Skeletal muscle tissue (tissue), 4 donors: Measurements from ENCODE around the gene MCM9. TPM values are rescaled to one million over a fixed set of nuclear protein-coding genes. Genes with fewer than 3 reads are reported as not detected.

ENCODE experiments used
- H3K27ac ChIP-seq: one replicate; pipeline ENCODE4 v1.7.0; 2013; ENCODE audit warnings: mild to moderate bottlenecking, low read depth, low read length, inconsistent platforms
- H3K27me3 ChIP-seq, 3 donors: one replicate each; pipeline ENCODE4 v1.7.0; 2013; ENCODE audit warnings: low read length in 3 of 3; ENCODE audit not compliant: control insufficient read depth in 3 of 3, insufficient read depth in 3 of 3
- H3K36me3 ChIP-seq, 3 donors: one replicate each; pipeline ENCODE4 v1.7.0; 2013; ENCODE audit warnings: low read length in 3 of 3; ENCODE audit not compliant: control insufficient read depth in 3 of 3, insufficient read depth in 3 of 3
- H3K4me1 ChIP-seq, 3 donors: one replicate each; pipeline ENCODE4 v1.7.0; 2013; ENCODE audit warnings: low read length in 3 of 3, mild to moderate bottlenecking in 3 of 3; ENCODE audit not compliant: control insufficient read depth in 3 of 3, insufficient read depth in 3 of 3
- H3K4me3 ChIP-seq, 3 donors: one replicate each; pipeline ENCODE4 v1.7.0; 2013; ENCODE audit warnings: low read length in 3 of 3
- H3K9ac ChIP-seq, 3 donors: one replicate each; pipeline ENCODE4 v1.7.0; 2013; ENCODE audit warnings: low read length in 3 of 3, mild to moderate bottlenecking in 3 of 3, moderate library complexity in 2 of 3, low read depth in 1 of 3
- H3K9me3 ChIP-seq, 3 donors: one replicate each; pipeline ENCODE4 v1.7.0; 2013; ENCODE audit warnings: low read length in 3 of 3; ENCODE audit not compliant: control insufficient read depth in 3 of 3
- total RNA-seq: library from RNA; depleted of rRNA; stranded (reverse); fragments of >200 nt; gene quantifications from one replicate; pipeline ENCODE4 v1.2.3, GENCODE V29; 2014
- donor health status: Osteomylitis.

Gene MCM9
- total RNA-seq, 1 donor from 2014 or later = 13.6 TPM

DNA sequence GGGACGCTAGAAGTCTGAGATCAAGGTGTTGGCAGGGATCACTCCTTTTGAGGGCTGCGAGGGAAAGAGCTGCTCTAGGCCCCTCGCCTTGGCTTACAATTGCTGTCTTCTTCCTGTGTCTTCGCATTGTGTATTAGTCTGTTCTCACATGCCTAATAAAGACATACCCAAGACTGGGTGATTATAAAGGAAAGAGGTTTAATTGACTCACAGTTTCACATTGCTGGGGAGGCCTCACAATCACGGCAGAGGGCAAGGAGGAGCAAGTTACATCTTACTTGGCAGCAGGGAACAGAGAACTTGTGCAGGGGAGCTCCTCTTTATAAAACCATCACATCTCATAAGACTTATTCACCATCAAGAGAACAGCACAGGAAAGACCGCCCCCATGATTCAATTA lies 143.5 kb downstream of the MCM9 start:
- no peak overlapping the region for H3K9ac ChIP-seq
- H3K27ac ChIP-seq = no peak overlapping the region
- H3K36me3 ChIP-seq = no peaks in the 10 kb centered on the region
- H3K4me3 ChIP-seq = no peak overlapping the region
- H3K4me1 ChIP-seq = no peaks in the 10 kb centered on the region
- H3K9me3 ChIP-seq = no peaks in the 10 kb centered on the region
- no peaks in the 10 kb centered on the region for H3K27me3 ChIP-seq

DNA sequence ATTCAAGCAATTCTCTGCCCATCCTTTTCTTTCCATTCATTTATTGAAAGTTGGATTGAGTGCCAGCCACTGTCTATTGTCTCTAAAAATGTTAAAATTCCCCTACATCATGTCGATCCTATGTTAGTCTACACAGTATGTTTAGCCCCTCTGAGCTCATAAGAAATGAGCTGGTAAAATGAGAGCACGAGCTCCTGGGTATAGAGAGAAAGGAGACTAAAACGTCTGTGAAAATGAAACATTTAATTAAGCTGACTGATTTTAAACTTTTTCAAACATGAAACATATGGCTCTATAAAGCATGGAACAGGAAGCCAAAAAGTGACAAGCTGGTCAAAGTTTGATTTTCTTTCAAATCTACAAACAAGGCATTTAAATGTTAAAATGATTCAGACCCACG lies 145.0 kb downstream of the MCM9 start:
- Histone ChIP-seq H3K9ac (no peak overlapping the region), H3K36me3 (no peaks in the 10 kb centered on the region), H3K9me3 (no peaks in the 10 kb centered on the region), H3K4me3 (no peak overlapping the region), H3K27ac (no peak overlapping the region), H3K4me1 (peaks cover 0 to 1% (median 0%) of the 10 kb centered on the region in 3 donors), H3K27me3 (no peaks in the 10 kb centered on the region)

DNA sequence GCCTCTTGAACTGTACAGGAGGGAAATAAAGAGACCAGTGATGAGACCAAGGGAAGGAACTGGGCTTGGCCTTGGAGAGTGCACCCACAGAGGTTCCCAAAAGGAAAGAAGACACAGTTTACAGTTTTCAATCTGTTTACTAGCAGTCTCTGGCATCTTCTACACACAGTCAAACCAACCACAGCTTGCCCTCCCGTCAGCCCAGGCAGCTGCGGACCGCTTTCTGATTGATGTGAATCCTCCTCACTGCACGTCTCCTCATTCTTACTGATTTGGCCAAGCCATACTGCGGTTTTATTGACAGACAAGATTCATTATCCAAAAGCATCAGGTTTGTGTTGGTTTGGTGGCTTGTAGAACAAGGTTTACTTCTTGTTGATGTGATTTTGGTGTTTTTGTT lies 145.5 kb downstream of the MCM9 start:
- H3K27me3 ChIP-seq = no peaks in the 10 kb centered on the region
- no peaks in the 10 kb centered on the region for H3K9me3 ChIP-seq
- no peak overlapping the region for H3K9ac ChIP-seq
- H3K36me3 ChIP-seq = no peaks in the 10 kb centered on the region
- H3K4me3 ChIP-seq = no peak overlapping the region
- H3K27ac ChIP-seq = no peak overlapping the region
- H3K4me1 ChIP-seq = peaks cover 0 to 7% (median 0%) of the 10 kb centered on the region in 3 donors

DNA sequence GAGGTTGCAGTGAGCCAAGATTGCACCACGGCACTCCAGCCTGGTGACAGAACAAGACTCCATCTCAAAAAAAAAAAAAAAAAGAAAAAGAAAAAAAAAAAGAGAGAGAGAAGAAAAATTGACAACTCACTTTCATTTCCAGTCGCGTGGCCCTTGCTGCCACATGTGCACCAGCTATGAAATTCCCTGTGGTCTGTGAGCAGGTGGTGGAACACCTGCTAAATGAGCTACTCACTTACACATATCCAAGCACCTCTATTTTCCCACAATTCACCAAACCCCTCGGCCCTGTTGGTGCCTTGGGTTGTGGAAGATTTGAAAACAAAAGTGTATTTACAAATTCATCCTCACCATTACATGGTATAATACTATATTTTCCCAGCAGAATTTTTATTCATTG lies 146.3 kb downstream of the MCM9 start:
- H3K4me3 ChIP-seq = no peak overlapping the region
- H3K4me1 ChIP-seq = peaks cover 0 to 7% (median 0%) of the 10 kb centered on the region in 3 donors
- no peaks in the 10 kb centered on the region for H3K9me3 ChIP-seq
- no peaks in the 10 kb centered on the region for H3K27me3 ChIP-seq
- H3K9ac ChIP-seq = no peak overlapping the region
- no peaks in the 10 kb centered on the region for H3K36me3 ChIP-seq
- no peak overlapping the region for H3K27ac ChIP-seq

DNA sequence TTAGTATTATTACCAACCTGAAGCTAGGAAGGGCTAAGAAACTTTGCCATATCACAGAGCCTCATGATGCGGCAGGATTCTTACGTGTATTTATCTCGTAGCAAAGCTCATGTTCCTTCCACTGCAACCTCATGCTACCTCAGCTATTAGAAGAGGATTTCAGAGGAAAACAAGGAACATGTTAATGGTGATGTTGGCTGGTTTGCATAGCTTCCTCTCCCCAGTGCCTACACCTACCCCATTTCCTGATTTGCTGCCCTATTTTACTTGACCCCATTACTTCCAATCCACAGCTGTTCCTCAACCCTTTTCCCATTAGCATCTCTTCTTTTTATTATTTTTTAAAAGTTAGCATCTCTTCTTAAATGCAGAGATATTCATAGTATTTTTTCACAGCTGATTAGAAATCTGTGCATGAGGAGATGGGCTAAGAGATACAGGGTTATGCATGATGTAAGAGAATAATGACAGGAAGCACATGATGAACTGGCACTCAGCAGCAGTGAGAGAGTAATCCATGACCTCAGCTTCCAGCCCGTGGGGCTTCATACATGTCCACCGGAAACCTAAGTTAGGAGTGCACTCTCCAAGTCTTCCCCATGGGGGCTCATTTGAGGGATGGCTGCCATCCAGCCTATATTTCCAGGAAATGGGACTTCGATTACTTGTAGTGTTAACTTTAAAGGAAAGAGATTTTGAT lies 147.1 kb downstream of the MCM9 start:
- H3K27me3 ChIP-seq = no peaks in the 10 kb centered on the region
- H3K4me1 ChIP-seq = peaks cover 0 to 7% (median 0%) of the 10 kb centered on the region in 3 donors
- no peaks in the 10 kb centered on the region for H3K9me3 ChIP-seq
- H3K4me3 ChIP-seq = no peak overlapping the region
- H3K27ac ChIP-seq = no peak overlapping the region
- no peak overlapping the region for H3K9ac ChIP-seq
- no peaks in the 10 kb centered on the region for H3K36me3 ChIP-seq

DNA sequence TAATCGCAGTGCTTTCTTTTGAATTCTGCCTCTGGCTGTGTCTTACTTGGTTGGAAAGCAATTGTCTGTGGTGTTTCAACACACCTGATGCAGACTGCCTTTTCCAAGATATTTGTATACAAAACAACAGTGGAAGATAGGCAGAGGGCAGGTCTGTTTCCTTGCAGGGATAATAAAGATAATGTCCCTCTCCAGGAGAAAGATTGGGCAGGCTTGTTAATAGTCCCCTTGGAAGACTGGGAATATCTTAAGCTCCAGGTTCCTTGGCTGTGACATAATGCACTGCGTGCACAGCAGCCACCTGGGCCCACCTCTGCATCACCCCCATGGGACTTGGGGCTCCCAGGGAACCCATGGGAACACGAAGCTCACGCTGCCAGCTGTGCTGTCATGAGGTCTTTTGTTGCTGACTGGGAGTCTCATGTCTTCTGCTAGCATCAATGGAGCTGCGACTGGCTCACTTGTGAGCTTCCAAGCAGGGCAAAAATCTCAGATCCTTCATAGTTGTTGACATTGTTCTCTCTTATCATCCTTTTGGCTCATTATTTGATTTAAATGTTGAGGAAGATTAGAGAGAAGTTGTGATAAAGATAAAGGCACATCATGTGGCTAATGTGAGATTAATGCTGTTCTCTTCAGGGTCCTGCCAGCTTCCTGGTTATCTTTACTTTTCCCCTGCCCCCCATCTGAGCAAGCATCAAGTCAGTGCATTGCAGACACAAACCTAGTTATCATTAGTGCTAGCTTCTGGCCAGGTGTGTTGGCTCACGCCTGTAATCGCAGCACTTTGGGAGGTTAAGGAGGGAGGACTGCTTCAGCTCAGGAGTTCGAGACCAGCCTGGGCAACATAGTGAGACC lies 148.1 kb downstream of the MCM9 start:
- Histone ChIP-seq H3K27ac (no peak overlapping the region), H3K27me3 (no peaks in the 10 kb centered on the region), H3K4me1 (peaks cover 0 to 7% (median 0%) of the 10 kb centered on the region in 3 donors), H3K36me3 (no peaks in the 10 kb centered on the region), H3K4me3 (no peak overlapping the region), H3K9me3 (no peaks in the 10 kb centered on the region), H3K9ac (no peak overlapping the region)

DNA sequence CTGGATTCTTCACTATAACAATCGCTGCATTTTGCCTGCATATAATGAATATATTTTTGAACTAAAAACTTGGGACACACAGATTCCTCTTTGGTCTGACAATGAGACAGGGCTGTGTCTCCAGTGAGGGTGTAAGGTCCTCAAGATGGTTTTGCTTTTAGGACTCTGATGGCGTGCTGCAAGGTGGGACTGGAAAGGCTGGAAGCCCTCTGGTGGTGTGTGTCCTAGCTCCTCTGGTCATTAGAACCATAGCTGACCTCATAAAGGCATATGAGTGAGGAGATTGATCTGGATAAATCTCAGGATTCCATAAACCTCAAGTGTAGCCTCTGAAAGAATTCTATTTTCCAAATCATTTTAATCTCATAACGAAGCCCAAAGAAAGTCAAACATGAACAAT lies 149.4 kb downstream of the MCM9 start:
- no peaks in the 10 kb centered on the region for H3K36me3 ChIP-seq
- no peak overlapping the region for H3K4me3 ChIP-seq
- peaks cover 0 to 7% (median 0%) of the 10 kb centered on the region in 3 donors for H3K4me1 ChIP-seq
- H3K27me3 ChIP-seq = no peaks in the 10 kb centered on the region
- no peak overlapping the region for H3K9ac ChIP-seq
- H3K9me3 ChIP-seq = no peaks in the 10 kb centered on the region
- H3K27ac ChIP-seq = no peak overlapping the region

DNA sequence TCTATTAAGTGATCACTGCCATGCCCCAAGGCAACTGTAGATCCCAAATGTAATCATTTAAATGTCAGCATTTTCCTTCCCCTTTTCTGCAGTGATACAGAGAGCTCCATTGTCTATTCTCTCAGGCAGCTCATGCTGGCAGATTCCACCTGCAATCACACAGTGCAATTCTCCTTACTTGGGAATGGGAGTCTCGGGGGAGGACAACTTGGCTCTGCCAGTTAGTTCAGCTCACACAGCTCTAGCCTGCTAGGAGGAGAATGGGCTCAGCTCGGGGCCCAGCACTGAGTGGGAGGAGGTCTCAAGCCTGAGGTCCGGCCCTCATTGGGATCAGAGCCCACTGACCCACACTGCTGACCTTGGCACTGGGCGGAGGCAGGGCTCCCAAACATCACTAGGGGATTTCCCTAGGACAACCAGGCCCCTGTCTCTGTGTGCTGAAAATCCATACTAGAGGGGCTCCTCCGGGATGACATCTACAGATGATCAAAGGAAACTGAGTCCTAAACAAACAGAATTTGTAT lies 150.3 kb downstream of the MCM9 start:
- no peak overlapping the region for H3K9ac ChIP-seq
- H3K27me3 ChIP-seq = no peaks in the 10 kb centered on the region
- H3K27ac ChIP-seq = no peak overlapping the region
- peaks cover 0 to 7% (median 0%) of the 10 kb centered on the region in 3 donors for H3K4me1 ChIP-seq
- H3K36me3 ChIP-seq = no peaks in the 10 kb centered on the region
- H3K9me3 ChIP-seq = no peaks in the 10 kb centered on the region
- H3K4me3 ChIP-seq = no peak overlapping the region

DNA sequence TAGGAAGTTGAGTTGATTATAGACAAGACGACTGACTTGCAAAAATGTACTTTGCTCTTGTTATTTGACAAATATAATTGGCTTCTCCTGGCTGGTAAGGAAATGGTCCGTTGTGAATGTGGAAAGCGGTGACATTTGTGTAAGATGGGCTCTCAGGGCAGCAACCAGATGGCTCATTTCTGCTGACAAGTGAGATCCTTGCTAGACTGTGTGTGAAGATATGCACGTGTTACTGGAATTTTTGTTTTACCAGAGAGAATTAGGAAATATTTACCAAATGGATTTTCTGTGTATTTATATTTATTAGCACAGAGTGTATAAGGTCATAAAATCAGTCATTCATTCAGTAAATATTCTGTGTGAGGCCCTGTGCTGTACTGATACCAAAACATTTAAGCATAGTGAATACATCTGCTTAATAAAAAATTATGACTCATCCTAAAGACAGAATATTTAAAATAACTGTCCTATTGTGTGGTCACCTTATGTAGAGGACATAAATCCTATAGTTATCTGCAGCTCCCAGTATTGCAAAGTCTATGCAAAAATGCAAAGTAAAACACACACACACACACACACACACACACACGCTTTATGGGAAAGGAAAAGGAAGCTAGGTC lies 150.9 kb downstream of the MCM9 start:
- no peaks in the 10 kb centered on the region for H3K36me3 ChIP-seq
- no peak overlapping the region for H3K4me3 ChIP-seq
- no peaks in the 10 kb centered on the region for H3K27me3 ChIP-seq
- peaks cover 0 to 7% (median 0%) of the 10 kb centered on the region in 3 donors for H3K4me1 ChIP-seq
- H3K9me3 ChIP-seq = no peaks in the 10 kb centered on the region
- no peak overlapping the region for H3K9ac ChIP-seq
- H3K27ac ChIP-seq = no peak overlapping the region

DNA sequence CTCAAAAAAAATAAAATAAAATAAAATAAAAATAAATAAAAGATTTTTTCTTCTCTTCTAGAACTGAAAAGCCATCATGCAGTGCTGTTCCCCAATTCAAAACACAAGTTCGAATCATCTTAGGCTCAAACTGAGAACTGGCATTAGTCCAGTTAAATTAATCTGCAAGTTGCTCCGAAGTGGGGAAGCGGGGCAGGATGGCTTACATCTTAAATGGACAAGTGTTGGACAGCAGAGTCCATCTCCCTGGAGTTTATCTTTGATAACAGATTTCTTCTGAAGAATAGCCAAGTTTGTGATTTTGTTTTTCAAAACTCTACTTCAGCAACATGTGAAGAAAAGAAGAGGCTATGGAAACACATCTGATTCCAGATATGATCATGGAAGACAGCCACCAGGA lies 152.3 kb downstream of the MCM9 start:
- Histone ChIP-seq H3K27me3 (no peaks in the 10 kb centered on the region), H3K36me3 (no peaks in the 10 kb centered on the region), H3K27ac (no peak overlapping the region), H3K9me3 (no peaks in the 10 kb centered on the region), H3K4me1 (peaks cover 0 to 7% (median 0%) of the 10 kb centered on the region in 3 donors), H3K4me3 (no peak overlapping the region), H3K9ac (no peak overlapping the region)
